Mesendoderm (in vitro differentiated cells): ENCODE measurements around the gene ZBTB49.

Source experiments
- DNase-seq: peaks from one replicate; pipeline ENCODE4 v3.0.0; 2013
- H2AK5ac ChIP-seq: 2 replicates; pipeline ENCODE4 v1.6.1; 2013; ENCODE audit warnings: low read length, inconsistent platforms
- H2BK120ac ChIP-seq: 2 replicates; pipeline ENCODE4 v1.6.1; 2013; ENCODE audit warnings: low read depth, mild to moderate bottlenecking, low read length, moderate library complexity, mixed read lengths
- H2BK15ac ChIP-seq: replicated peaks from 2 replicates; pipeline ENCODE4 v1.6.1; 2013; ENCODE audit warnings: low read depth, mild to moderate bottlenecking, moderate library complexity
- H2BK5ac ChIP-seq: 2 replicates; pipeline ENCODE4 v1.6.1; 2013; ENCODE audit warnings: low read length, inconsistent platforms
- H3K18ac ChIP-seq: 2 replicates; pipeline ENCODE4 v1.6.1; 2013; ENCODE audit warnings: mild to moderate bottlenecking, low read length, mixed read lengths
- H3K23ac ChIP-seq: one replicate; pipeline ENCODE4 v1.6.1; 2013; ENCODE audit warnings: low read length
- H3K27ac ChIP-seq: 2 replicates; pipeline ENCODE4 v1.5.1; 2013; ENCODE audit warnings: low read depth, mild to moderate bottlenecking, inconsistent platforms, low read length, moderate library complexity
- H3K27me3 ChIP-seq: 2 replicates; pipeline ENCODE4 v1.6.1; 2013; ENCODE audit warnings: low read length, control low read depth, mild to moderate bottlenecking, inconsistent platforms; ENCODE audit not compliant: insufficient read depth, poor library complexity
- H3K36me3 ChIP-seq: 2 replicates; pipeline ENCODE4 v1.6.1; 2013; ENCODE audit warnings: low read length, inconsistent platforms; ENCODE audit not compliant: control insufficient read depth, insufficient read depth
- H3K4ac ChIP-seq: one replicate; pipeline ENCODE4 v1.6.1; 2013; ENCODE audit warnings: low read depth, mild to moderate bottlenecking, low read length, moderate library complexity
- H3K4me1 ChIP-seq: 2 replicates; pipeline ENCODE4 v1.6.1; 2013; ENCODE audit warnings: low read depth, low read length, inconsistent platforms; ENCODE audit not compliant: control insufficient read depth
- H3K4me2 ChIP-seq: 2 replicates; pipeline ENCODE4 v1.6.1; 2013; ENCODE audit warnings: low read length
- H3K4me3 ChIP-seq: 2 replicates; pipeline ENCODE4 v1.5.1; 2013; ENCODE audit warnings: mild to moderate bottlenecking, low read length
- H3K56ac ChIP-seq: one replicate; pipeline ENCODE4 v1.6.1; 2013; ENCODE audit warnings: low read length
- H3K79me1 ChIP-seq: 2 replicates; pipeline ENCODE4 v1.6.1; 2013; ENCODE audit warnings: low read length, inconsistent platforms
- H3K79me2 ChIP-seq: 2 replicates; pipeline ENCODE4 v1.6.1; 2013; ENCODE audit warnings: mild to moderate bottlenecking, low read length; ENCODE audit not compliant: control insufficient read depth, insufficient read depth
- H3K9ac ChIP-seq: 2 replicates; pipeline ENCODE4 v1.6.1; 2013; ENCODE audit warnings: low read length, inconsistent platforms
- H4K5ac ChIP-seq: one replicate; pipeline ENCODE4 v1.6.1; 2013; ENCODE audit warnings: low read length
- H4K8ac ChIP-seq: one replicate; pipeline ENCODE4 v1.6.1; 2013; ENCODE audit warnings: low read depth, mild to moderate bottlenecking, control low read depth, low read length, moderate library complexity
- WGBS: extraction: QIAGEN DNeasy Blood & Tissue Kit; methylation state at CpG from one replicate; pipeline ENCODE4 v1.1.7; 2013; ENCODE audit warnings: low lambda C conversion rate, missing lambda C conversion rate; ENCODE audit not compliant: insufficient coverage; ENCODE audit errors: extremely low coverage; 5-methylcytosine and 5-hydroxymethylcytosine counted together

ZBTB49 gene

DNA sequence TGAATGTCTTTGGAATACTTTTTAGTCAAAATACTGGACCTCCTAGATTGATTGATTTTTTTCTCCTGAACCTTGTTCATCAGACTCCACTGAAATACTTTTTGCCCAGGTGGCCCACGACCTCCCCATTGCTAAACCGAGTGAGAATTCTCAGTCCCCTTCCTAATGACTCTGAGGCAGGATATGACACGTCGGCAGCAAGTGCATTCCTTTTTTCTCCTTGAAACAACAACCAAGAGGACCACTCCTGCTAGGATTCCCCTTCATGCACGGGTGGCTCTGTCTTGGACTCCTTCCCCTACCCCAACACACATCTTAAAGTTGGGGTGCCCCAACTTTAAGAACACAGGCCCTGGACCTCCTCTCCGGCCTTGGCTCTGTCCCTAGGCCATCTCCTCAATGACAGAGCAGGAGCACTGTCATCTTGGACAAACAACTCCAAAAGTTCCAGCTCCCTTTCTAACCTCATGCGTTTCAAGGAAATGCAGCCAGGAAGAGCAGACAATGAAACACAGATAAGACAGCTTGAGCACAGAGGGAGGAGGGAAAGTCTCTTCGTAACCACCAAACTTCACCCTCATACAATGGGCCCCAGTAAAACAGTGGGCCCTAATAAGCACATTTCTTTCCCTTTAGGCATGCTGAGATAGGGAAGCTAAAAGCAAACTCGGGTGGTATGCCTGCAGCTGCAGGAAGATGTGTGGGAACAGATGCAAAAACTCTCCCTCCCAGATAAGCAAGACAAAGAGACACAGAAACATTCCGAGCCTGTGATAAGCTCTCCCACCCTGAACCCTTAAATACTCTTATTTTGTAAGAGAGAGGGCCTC lies 33.9 kb downstream of the ZBTB49 start:
- no peak overlapping the region for H4K8ac ChIP-seq
- H2BK15ac ChIP-seq = no peak overlapping the region
- H3K9ac ChIP-seq = no peak overlapping the region
- H3K18ac ChIP-seq = no peak overlapping the region
- no peak overlapping the region for H3K4ac ChIP-seq
- peaks cover 2% of the 10 kb centered on the region for H3K36me3 ChIP-seq
- no peaks in the 10 kb centered on the region for H3K27me3 ChIP-seq
- H2BK5ac ChIP-seq = peak overlapping the region; percentile 58
- H2BK120ac ChIP-seq = no peak overlapping the region
- H2AK5ac ChIP-seq = no peak overlapping the region
- no peak overlapping the region for H3K4me3 ChIP-seq
- no peak overlapping the region for H4K5ac ChIP-seq
- H3K23ac ChIP-seq = no peak overlapping the region
- H3K79me1 ChIP-seq = no peaks in the 10 kb centered on the region
- no peak overlapping the region for H3K4me2 ChIP-seq
- peak; percentile 45 for DNase-seq
- peak overlapping the region; percentile 33 for H3K27ac ChIP-seq
- WGBS = no CpG with 5 or more reads among the region's 10 CpGs
- H3K56ac ChIP-seq = no peak overlapping the region
- H3K79me2 ChIP-seq = no peaks in the 10 kb centered on the region
- H3K4me1 ChIP-seq = peaks cover 3% of the 10 kb centered on the region

DNA sequence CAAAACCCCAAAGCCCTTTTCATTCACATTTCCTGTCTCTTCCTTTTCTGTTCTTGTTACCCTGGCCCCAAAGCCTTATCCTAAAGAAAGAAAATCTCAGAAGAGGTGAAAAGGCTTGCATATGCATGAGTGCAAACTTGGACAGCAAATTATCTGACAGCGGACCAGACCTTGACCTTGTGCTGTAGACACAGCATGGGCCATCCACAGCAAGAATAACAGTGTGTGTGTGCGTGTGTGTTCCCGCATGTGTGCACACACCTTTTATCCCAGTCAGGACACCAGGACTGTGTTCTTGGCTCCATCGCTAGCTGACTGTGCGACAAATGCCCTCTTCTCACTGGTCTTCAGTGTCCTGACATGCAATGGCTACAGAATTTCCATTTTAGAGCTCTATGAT lies 35.3 kb downstream of the ZBTB49 start:
- no peak for DNase-seq
- no peak overlapping the region for H3K56ac ChIP-seq
- H2BK5ac ChIP-seq = no peak overlapping the region

DNA sequence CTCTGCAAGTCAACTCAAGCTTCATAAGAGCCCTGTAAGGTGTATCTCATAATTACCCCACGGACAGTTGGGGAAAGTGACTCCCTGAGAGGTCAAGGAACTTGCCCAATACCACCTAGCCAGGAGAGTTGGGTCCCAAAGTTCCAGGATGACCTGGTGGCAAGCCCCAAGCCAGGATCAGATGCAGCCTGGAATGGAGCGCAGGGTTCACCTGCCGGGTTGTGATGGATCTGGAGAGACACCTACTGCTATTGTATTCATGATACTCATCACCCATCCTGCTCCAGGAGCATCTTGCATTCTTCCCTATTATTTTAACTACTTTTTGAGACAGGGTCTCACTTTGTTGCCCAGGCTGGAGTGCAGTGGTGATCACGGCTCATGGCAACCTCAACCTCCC lies 36.1 kb downstream of the ZBTB49 start:
- Histone ChIP-seq H2BK120ac (no peak overlapping the region), H3K9ac (no peak overlapping the region), H4K8ac (no peak overlapping the region), H3K23ac (no peak overlapping the region), H4K5ac (no peak overlapping the region), H2BK5ac (no peak overlapping the region), H3K4me1 (peaks cover 3% of the 10 kb centered on the region), H3K4ac (no peak overlapping the region), H3K4me2 (no peak overlapping the region), H3K79me2 (no peaks in the 10 kb centered on the region), H3K36me3 (peaks cover 2% of the 10 kb centered on the region), H3K18ac (no peak overlapping the region), H3K27ac (no peak overlapping the region), H3K56ac (no peak overlapping the region), H2AK5ac (no peak overlapping the region), H3K79me1 (no peaks in the 10 kb centered on the region), H3K4me3 (no peak overlapping the region), H2BK15ac (no peak overlapping the region), H3K27me3 (no peaks in the 10 kb centered on the region)
- WGBS = no CpG with 5 or more reads among the region's 4 CpGs
- no peak for DNase-seq

More for the DNA sequence above, 35.3 kb downstream of the ZBTB49 start:
- H3K18ac ChIP-seq = no peak overlapping the region
- no peak overlapping the region for H4K5ac ChIP-seq
- H2BK15ac ChIP-seq = no peak overlapping the region
- H3K4me3 ChIP-seq = no peak overlapping the region
- H3K27me3 ChIP-seq = no peaks in the 10 kb centered on the region
- peaks cover 3% of the 10 kb centered on the region for H3K4me1 ChIP-seq
- H3K23ac ChIP-seq = no peak overlapping the region
- WGBS = no CpG with 5 or more reads among the region's 5 CpGs
- no peak overlapping the region for H4K8ac ChIP-seq
- peaks cover 2% of the 10 kb centered on the region for H3K36me3 ChIP-seq
- no peak overlapping the region for H3K4ac ChIP-seq
- H3K27ac ChIP-seq = no peak overlapping the region
- H2AK5ac ChIP-seq = no peak overlapping the region
- no peak overlapping the region for H3K9ac ChIP-seq
- H3K79me2 ChIP-seq = no peaks in the 10 kb centered on the region
- H2BK120ac ChIP-seq = no peak overlapping the region
- no peak overlapping the region for H3K4me2 ChIP-seq
- H3K79me1 ChIP-seq = no peaks in the 10 kb centered on the region

DNA sequence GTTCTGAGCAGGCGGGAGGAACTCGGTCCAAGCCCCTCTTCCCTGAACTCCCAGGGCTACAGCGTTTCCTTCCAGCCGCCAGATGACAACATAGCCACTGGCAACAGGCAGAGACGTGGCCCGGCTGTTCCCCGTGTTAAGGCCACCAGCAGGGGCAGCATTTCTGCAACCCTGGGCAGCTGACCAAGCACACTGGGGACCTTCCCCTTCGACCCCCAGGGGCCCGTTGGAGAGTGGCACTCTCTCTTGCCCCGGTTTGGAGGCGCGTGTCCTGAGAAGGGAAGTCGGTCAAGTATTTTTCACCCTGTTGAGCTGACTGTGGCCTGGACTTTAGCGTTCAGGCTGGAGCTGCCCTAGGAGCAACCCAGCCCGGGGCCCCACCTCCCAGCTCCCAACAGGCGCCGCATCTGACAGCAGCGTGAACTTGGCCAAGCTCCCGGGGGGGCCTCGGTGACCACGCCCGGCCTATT lies 37.6 kb downstream of the ZBTB49 start:
- DNase-seq = peak; percentile 91
- Histone ChIP-seq H3K4me1 (peaks cover 3% of the 10 kb centered on the region), H4K8ac (no peak overlapping the region), H3K4me3 (no peak overlapping the region), H3K9ac (peak overlapping the region; percentile 40), H4K5ac (no peak overlapping the region), H3K79me1 (no peaks in the 10 kb centered on the region), H3K36me3 (no peaks in the 10 kb centered on the region), H3K23ac (no peak overlapping the region), H2AK5ac (no peak overlapping the region), H2BK5ac (no peak overlapping the region), H3K4me2 (no peak overlapping the region), H3K56ac (peak overlapping the region; percentile 60), H3K4ac (no peak overlapping the region), H2BK120ac (no peak overlapping the region), H3K27ac (no peak overlapping the region), H3K18ac (no peak overlapping the region), H3K27me3 (no peaks in the 10 kb centered on the region), H2BK15ac (no peak overlapping the region), H3K79me2 (no peaks in the 10 kb centered on the region)
- WGBS = no CpG with 5 or more reads among the region's 22 CpGs

GRCh38 chr4:4328206-4328605 lies 38.2 kb downstream of the ZBTB49 start:
- no peak for DNase-seq
- Histone ChIP-seq H3K4ac (no peak overlapping the region), H2BK15ac (no peak overlapping the region), H2AK5ac (no peak overlapping the region), H3K4me2 (no peak overlapping the region), H4K8ac (no peak overlapping the region), H3K36me3 (no peaks in the 10 kb centered on the region), H2BK120ac (no peak overlapping the region), H3K56ac (no peak overlapping the region), H3K23ac (no peak overlapping the region), H3K79me2 (no peaks in the 10 kb centered on the region), H2BK5ac (no peak overlapping the region), H4K5ac (no peak overlapping the region), H3K4me3 (no peak overlapping the region), H3K27ac (no peak overlapping the region), H3K4me1 (peaks cover 3% of the 10 kb centered on the region), H3K79me1 (no peaks in the 10 kb centered on the region), H3K9ac (no peak overlapping the region), H3K18ac (no peak overlapping the region), H3K27me3 (no peaks in the 10 kb centered on the region)
- WGBS = no CpG with 5 or more reads among the region's 1 CpG
